ENCODE data around the gene GNB1L.
A peak's percentile ranks its signal among the peaks of the same experiment; 100 is the strongest.

GNB1L gene, protein sequence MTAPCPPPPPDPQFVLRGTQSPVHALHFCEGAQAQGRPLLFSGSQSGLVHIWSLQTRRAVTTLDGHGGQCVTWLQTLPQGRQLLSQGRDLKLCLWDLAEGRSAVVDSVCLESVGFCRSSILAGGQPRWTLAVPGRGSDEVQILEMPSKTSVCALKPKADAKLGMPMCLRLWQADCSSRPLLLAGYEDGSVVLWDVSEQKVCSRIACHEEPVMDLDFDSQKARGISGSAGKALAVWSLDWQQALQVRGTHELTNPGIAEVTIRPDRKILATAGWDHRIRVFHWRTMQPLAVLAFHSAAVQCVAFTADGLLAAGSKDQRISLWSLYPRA

DNA sequence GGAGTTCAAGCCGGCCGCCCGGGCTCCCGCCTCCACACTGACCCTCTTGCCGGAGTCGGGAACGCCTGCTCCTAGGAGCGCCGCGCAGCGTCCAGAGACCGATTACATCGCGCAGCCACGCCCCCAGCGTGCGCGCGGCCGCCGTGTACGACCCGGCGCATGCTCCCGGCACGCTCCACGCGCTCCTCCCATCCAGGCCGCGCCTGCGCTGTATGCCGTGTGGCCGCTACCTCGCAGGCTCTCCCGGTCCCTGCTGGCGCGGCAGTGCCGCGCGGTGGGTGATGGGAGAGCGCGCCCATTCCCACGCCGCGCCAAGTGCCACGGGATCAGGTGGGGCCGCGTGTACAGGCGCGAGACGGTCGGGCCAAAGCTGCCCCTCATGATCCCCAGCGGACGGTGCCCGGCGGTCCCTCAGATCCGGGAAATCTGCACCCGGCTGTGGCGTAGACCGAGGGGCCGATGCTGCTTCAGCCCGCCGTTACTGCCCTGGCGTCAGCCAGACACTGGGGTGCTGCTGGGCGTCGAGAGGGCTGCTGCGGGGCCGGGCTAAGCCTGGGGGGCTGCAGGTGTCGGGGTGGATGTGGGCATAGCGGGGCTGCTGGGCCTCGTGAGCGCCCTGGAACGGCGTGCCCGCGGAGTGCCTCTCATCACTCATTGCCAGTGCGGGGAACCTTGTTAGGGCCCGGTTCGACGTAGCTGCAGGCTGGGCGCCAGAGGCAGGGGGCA is at the start of gene GNB1L, which contains the start of gene RTL10:
Gene GNB1L (minus strand): TSS at position 97 of the 726 bp plus-strand sequence. CDS start 33,519 bp downstream, outside the sequence.
Gene RTL10 (minus strand): TSS at position 97 of the 726 bp plus-strand sequence. CDS start 2,613 bp downstream, outside the sequence.
- DNase-seq (ENCODE audit: low spot score), result peak; percentile 97

DNA sequence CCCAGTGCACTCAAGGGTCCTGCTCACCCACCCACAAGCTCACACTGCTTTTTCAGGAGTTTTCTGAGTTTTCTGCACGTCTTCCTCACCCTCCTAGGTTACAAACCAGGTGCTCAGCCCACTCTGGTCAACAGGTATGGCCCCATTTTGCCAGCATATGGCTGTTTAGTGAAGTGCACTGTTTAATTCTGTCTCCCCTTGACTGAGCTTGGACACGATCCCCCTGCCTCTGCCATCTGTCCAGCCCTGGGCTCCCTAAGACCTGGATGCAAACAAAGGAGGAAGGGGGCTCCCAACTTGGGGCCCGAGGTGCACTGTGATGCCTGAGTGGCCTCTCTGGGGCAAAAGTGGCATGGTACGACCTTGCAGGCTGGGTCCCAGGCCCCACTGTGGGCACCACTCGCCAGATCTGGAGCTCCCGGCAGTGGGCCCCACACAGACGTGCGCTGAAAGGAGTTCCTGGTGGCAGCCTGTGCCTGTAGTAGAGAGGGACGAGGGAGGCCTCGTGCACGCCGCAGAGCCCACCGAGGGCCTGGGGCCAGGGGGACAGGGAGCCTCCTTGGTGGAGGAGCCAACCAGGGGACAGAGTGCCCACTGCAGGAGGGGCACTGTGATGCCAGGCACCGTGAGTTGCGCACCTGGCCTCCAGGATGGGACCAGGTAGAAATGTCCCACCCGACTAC is 49.6 kb upstream of the GNB1L start:
- DNase-seq (ENCODE audit: low spot score), result no peak

DNA sequence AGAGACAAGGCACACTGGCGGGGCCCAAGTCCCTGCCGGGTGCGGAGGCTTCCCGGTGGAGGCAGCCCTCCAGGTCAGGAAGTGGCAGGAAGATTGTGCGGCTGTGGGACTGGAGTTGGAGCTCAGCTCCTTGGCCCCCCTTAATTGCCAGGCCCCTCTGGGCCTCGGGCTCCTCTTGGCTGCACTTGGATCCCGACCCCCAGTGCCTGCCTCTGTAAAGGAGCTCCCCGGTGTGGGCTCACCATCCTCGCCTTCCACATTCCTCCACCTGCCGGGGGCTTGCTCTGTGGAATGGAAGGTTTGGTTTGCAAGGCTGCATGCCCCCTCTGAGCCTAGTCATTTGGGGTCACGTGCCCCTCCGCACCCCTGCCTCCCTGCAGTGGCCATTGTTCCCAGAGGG is 48.8 kb upstream of the GNB1L start:
- no peak for DNase-seq (ENCODE audit: low spot score)

DNA sequence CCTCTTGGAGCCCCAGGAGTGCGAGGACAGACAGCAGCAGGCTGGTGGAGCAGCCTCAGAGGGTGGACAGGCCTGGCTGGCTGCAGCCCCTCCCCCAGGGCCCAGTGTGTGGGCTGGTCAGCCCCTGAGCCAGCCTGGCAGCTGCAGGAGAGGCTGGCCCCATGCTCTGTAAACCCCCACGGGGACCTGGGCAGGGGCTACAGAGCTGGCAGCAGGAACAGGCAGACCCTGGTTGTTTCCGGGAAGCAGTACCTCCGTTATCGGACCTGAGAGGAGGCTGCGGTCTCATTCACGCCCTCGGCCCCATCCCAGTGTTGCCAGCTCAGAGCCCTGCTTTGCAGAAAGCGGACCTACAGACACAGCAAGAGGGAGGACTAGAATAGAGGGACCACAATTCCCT is 48.4 kb upstream of the GNB1L start:
- DNase-seq (ENCODE audit: low spot score), result no peak

DNA sequence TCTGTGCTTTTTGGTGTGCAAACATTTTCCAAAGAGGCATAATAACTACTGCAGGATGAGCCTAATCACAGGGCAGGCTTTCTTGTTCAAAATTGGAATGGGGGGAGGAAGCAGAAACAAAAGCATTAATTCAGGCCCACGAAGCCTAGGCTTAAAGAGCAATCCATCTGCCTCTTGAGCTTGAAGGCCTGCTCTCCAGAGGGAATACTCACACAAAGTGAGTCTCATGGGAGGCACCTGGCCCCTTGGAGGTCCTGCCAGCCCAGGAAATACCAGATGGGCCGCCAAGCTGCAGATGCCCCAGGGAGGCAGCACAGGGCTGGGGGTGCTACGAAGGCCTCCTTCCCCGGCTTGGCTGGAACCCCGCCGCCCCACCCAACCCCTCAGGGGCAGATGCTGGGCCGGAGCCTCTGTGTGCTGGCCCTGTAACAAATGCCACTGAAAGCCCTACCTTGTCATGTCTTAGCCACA is 47.6 kb upstream of the GNB1L start:
- no peak for DNase-seq (ENCODE audit: low spot score)

DNA sequence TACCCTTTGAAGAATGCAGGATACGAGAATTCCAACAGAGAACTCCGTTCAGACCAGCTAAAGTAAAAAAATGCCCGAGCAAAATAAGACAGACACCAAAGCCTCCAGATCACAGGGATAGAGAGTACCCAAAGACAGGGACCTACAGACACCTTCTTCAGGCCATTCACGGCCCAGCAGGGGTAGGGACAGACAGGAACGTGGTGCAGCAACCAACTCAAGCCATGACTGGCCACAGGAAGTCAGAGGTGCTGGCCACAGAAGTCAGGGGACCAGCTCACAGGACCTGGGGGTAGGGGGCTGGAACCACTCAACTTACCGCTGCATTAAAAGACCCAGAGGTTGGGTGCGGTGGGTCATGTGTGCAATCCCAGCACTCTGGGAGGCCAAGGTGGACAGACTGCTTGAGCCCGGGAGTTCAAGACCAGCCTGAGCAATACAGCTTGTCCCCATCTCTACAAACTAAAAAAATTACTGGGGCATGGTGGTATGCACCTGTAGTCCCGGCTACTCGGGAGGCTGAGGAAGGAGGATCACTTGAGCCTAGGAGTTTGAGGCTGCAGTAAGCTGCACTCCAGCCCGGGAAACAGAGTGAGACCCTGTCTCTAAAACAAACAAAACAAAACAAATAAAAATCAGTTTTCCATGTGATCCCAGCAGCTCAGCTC is 47.0 kb upstream of the GNB1L start:
- DNase-seq (ENCODE audit: low spot score), result no peak

DNA sequence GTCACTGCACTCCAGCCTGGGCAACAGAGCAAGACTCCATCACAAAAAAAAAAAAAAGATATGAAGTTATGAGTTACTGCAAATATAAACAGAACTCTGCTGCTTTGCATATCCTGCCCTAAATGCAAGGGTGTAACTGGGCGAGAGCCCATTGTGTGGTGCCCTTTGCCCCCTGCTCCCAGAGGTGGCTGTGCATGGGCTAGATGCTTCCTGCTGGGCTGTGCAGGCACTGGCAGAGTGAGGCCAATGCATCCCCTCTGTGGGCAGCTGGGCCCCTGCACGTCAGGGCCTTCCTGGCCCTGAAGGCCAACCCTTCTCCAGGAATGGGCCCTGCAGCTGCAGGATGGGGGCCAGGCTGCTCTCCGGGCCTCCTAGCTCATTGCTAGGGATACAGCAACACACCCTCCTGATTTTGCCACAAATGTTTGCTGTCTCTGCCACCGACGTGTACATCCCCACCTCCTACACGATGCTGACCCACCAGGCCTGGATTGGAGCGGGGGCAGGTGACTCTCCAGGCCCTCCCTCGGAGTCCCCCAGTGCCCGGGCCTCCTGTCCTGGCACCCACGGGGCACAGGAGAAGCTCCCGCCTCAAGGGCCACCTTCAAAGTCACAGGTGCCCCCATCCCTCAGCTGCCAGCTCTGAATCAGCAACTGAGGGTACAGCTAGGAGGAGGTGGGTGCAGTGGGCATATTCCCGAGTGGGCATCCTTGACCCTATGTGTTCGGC is 46.2 kb upstream of the GNB1L start:
- DNase-seq (ENCODE audit: low spot score), result no peak

DNA sequence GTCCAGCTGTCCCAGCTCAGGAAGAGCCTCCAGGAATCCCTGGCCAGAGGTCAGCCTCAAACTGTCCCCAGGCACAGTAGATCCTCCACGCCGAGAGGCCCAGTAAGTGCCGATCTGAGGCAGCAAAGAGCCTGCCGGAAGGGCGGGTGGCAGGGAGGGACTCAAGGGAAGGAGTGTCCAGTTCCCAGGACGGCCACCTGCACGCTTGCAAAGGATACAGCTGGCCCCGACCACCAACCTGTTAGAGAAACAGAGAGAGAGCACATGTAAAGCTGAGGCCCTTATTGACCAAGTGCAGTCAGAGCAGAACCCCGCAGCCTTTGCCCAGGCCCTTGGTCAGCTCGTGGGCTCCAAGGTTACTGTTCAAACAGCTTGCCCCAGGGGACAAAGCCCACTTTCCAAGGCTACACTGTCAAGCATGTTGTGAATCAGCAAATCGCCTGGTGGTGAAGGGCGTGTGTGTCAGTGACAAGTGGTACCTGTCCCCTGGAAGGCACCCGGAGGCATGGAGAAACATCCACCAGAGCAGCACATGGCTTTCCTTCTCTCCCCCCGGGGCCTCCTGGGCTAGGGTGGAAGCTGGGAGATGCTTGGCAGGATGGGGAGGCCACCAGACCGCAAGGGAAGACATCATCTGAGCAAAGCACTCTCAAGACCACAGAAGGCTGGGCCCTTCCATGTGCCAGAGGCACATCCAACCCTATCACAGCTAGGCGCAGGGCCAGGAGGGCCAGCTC is 44.3 kb upstream of the GNB1L start:
- DNase-seq (ENCODE audit: low spot score), result no peak

DNA sequence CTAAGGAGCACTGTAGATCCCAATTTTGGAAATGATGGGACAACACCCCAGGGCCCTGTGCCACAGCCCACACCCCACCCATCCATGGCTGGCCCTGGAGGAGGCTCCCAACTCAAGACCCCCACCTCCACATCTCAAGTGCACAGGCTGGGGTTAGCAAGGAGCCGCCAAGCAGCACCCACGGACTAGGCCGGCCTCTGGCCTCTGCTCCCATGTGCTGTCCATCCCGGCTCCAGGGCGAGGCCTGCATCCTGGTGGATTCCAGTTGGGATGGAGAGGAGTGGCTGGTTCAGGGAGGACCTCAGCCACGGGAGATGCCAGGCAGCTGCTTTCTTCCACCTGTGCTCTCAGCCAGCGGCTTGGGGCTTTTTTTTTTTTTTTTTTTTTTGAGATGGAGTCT is 43.5 kb upstream of the GNB1L start:
- DNase-seq (ENCODE audit: low spot score), result no peak

DNA sequence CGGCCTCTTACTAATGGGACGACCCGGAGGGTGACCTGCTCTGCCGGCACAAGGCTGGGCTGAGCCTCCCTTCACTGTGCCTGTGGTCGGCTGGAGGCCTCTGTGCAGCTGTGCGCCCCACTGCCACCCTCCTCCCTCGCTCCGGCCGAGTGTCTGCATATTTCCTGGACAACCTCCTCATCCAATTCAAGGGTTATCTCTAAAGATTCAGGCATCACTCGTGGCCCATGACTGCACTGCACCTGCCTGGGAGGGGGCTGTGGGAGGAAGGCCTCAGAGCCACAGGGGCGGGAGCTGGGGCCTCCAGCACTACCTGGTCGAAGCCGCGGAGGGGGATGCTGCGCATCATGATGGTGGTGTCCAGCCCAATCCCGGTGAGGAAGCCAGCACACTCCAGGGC is 43.1 kb upstream of the GNB1L start:
- DNase-seq (ENCODE audit: low spot score), result no peak

DNA sequence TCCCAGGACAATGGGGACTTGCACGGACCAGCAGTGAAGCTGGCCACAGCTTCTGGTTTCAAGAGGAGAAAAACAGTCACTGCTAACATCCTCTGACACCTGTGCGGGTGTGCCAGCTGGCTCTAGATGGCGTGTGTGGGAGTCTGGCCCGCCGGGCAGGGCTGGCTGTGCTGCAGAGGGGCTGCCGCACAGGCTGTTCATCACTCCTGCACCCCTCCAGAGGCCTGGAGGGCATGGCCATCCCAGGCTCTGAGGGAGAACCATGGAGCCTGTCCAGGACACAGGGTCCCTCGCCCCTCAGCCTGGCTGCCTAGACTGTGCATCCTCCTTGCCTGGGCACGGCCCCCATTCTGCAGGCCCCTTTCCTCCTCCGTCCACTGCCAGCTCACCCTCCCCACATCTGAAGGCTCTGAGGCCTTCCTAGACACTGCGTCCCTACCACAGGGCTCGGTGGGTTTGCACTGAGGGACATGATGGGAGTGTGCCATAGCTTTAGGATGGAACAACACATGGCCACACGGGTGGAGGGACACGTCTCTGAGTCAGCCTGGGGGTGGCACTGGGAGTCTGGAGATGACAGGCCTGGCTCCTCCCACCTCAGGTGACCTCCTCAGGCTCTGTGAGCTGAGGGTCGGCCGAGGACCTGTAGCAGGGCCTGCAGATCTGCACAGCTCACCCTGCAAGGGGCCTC is 42.1 kb upstream of the GNB1L start:
- no peak for DNase-seq (ENCODE audit: low spot score)

DNA sequence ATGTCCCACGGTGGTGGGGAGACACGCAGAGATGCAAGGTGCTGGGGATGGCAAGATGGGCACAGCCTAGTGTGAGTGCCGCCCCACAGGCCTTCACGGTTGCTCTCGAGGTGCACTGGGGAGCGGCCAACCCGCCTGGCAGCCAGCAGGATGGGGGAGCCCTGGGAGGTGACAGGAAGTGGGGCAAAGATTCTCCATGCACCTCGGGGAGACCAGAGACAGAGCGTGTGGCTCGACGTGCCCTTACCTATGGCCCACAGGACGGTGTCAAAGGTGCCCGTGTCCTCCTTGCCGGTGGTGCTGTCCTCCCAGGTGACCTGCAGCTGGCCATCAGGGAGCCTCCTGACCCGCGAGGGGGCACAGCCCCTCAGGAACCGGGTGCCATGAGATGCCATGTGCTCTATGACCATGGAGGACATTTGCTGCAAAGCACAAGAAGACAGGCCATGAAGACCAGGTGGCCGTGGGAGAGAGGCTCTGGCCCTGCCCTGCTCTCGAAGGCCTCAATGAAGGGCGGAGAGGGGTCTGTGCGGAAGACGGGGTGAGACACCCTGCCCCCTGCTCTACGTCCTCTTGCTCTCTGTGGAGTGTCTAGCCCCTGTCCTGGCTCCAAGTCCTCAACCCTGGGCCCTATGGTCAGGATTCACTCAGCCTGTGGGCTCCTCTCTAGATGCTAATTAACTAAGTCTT is 40.6 kb upstream of the GNB1L start:
- DNase-seq (ENCODE audit: low spot score), result no peak

DNA sequence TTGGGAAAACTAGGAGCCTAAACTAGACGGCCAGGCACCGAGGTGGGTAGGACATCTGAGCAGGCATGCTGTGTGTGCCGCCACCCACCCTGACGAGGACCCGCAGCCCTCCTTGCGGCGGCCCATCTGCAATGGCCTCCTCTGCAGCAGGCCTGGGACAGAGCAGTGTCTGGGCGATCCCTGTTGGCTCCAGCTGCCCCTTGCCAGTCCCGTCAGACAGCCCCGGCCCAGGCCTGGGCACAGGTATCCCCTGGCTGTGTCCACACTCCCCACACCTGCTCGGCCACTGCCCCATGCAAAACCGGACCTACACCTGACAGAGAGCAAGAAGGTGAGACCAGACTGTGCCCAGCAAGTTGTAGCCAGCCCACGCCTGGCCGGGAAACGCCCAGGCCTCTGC is 38.7 kb upstream of the GNB1L start:
- no peak for DNase-seq (ENCODE audit: low spot score)

DNA sequence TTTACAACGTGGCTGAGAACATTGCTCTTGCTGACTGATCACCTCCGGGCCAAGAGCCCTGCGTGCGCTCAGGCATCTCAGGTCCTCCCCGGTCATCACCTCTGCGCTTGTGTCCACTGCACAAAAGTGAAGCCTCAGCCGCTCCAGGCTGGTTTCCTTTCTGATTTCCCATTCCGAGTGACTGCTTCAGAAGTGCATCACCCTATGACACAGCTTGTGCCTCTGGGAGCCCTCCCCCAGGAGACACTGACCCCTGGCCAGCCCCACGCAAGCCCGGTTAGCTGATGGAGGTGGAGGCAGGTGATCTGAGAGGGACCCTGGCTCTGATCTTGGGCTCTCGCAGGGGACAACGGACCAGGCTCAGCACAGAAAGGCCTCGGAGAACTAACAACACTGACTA is 38.3 kb upstream of the GNB1L start:
- DNase-seq (ENCODE audit: low spot score), result no peak

DNA sequence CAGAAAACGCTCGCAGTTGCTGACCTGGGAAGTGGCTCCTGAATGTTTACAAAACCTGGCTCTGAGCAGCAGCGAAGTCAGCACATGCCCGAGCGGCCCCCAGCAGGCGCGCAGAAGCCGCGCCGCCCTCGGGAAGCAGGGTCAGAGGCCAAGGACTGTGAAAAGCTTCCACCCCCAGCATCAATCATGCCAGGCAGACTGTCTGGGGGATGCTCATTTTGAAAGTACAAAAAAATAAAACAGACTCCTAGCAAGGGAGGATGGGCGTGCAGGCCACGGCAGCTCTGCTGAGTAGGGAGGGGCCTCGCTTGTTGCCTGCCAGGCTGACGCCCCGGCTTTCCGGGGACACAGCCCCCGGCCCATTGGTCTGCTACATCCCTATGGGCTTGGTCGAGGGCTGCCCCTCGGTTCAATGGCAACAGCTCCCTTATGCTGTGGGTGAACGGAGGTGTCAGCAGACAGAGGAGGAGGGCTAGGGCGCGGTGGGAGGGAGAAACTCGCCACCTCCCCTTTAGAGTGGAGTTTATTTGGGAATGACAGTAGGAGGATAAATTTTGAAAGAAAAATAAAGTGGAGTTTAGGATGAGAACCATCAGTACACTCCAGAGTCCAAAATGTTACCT is 37.7 kb upstream of the GNB1L start:
- no peak for DNase-seq (ENCODE audit: low spot score)

DNA sequence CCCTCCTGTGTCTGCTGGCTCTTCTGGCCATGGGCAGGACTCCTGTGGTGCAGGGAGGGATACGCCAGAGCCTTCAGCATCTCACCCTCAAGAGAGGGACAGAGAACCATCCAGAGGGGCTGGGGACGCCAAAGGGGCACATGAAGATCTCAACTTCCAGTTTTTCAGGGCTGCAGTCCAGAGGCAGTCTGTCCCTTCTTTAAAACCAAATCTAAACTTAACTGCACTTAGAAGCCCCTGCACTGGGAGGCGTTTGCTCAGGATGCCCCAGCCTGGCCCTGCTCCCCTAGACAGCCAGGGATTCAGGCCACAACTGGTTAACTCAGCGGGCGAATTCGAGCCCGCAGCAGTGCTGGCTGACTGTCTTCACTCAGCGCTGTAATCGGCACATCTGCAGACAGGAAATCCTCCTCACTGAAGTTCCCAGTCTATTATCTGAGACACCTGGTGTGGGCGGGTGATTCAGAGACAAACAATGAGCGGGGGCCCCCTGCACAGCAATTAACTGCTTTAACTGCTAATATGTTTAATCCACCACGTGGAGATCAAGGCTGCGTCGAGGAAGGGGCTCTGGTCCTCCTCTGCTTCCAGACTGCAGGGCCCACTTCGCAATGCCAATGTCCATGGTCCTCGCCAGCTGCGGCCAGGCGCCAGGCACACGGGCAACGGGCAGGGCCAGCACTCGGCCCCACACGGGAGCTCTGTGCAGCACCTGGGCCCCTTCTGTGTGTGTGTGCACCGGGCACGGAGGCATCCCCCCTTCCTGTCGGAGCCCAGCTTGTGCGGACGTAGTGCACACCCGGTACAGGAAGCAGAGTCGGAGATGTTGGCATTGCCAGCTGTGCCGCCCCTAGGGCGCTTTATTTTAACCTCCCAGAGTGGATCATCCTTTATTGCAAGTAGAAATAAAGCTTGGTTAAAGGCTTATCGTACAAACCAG is 36.9 kb upstream of the GNB1L start:
- DNase-seq (ENCODE audit: low spot score), result no peak

DNA sequence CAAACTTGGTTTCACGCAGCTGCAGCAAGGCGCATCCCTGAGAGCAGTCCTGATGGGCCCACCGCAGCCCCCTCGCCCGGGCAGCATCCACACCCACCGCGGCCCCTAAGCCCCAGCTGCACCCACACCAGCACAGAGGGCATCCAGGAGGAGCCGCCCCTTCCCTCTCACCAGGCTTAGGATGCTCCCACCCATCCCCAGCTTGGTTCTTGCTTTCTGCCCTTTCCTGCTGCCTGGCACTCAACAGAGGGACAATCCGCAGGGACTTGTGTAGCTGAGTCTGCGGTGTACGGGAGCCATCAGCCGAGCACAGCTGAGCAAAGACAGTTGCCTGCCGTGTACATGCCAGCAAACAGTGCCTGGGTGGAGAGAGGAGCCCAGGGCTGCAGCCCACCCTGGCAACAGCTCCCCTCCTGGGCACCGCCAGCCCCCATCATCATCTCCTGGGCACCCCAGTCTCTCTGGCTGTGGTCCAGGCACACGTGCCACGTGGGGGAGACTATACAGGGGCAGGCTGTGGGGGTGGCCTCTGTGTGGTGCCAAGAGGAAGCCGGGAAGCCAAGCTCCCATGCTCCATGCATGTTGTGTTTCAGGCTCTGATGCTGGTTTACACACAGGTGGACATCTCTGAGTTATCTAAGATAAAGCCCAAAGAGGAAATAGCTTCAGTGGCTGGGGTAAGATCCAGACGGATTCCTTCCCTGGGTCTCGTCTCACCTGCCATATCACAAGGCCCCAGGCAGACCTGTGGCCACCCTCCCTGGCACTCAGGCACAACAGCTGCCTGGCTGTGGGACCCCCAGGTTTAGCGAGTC is 36.0 kb upstream of the GNB1L start:
- no peak for DNase-seq (ENCODE audit: low spot score)

Data from HuH-7 (cell line).